Sigmoid colon (tissue), 7 donors: ENCODE results near the gene CDK5R1. TPM values are rescaled to one million over a fixed set of nuclear protein-coding genes. Genes with fewer than 3 reads are reported as not detected.

Experiments used
- DNase-seq: peaks from one replicate; pipeline ENCODE4 v3.0.0-alpha.2; 2019
- H3K27ac ChIP-seq, 4 donors: fragments of 200-600 bp; sonication (generic); one replicate each; pipeline ENCODE4 v1.5.1; 2016 to 2019; ENCODE audit warnings: mild to moderate bottlenecking in 1 of 4
- H3K27me3 ChIP-seq, 3 donors: fragments of 200-600 bp; sonication (generic); one replicate each; pipeline ENCODE4 v1.5.1; 2019; ENCODE audit warnings: mild to moderate bottlenecking in 1 of 3
- H3K36me3 ChIP-seq, 4 donors: fragments of 200-600 bp; sonication (generic); one replicate each; pipeline ENCODE4 v1.5.1; 2016 to 2019
- H3K4me1 ChIP-seq, 4 donors: fragments of 200-600 bp; sonication (generic); one replicate each; pipeline ENCODE4 v1.5.1; 2017 to 2019
- H3K4me3 ChIP-seq, 4 donors: fragments of 200-600 bp; sonication (generic); one replicate each; pipeline ENCODE4 v1.5.1; 2017 to 2019; ENCODE audit warnings: mild to moderate bottlenecking in 2 of 4, moderate library complexity in 1 of 4
- H3K9me3 ChIP-seq, 4 donors: fragments of 200-600 bp in 3 of 4; sonication (generic) in 3 of 4; one replicate each; pipeline versions ENCODE4 v1.5.1 to v1.6.1; 2013 to 2019
- CTCF ChIP-seq, 4 experiments: fragments of 450-650 bp in 3 of 4; fragments of 200-600 bp in 1 of 4; IDR thresholded peaks; one replicate each; pipeline ENCODE4 v1.5.1; 2016 to 2019; ENCODE audit warnings: antibody characterized with exemption in 4 of 4, mild to moderate bottlenecking in 3 of 4, moderate library complexity in 2 of 4
- EP300 ChIP-seq, 4 donors: sonication (generic); formaldehyde crosslinking; IDR thresholded peaks; one replicate each; pipeline ENCODE4 v1.6.1; 2017; ENCODE audit warnings: antibody characterized with exemption in 4 of 4
- POLR2A ChIP-seq, 2 donors: fragments of 450-650 bp; IDR thresholded peaks; one replicate each; pipeline ENCODE4 v1.6.1; 2016; ENCODE audit warnings: antibody characterized with exemption in 2 of 2, mild to moderate bottlenecking in 2 of 2, moderate library complexity in 2 of 2
- POLR2AphosphoS5 ChIP-seq, 4 donors: sonication (generic); formaldehyde crosslinking; IDR thresholded peaks; one replicate each; pipeline ENCODE4 v1.6.1; 2017; ENCODE audit warnings: antibody characterized with exemption in 4 of 4
- WGBS, 2 donors: extraction: QIAGEN DNeasy Blood & Tissue Kit; methylation state at CpG; one replicate each; pipeline ENCODE4 v1.1.7; 2013; 5-methylcytosine and 5-hydroxymethylcytosine counted together
- intact Hi-C: fragments of 100-400 bp; cut with DNase I; formaldehyde crosslinking; loops from one replicate; pipeline ENCODE4 v1.15.1; 2023
- polyA plus RNA-seq, 3 donors: library from polyadenylated mRNA; stranded (reverse); fragments of 200-250 nt; gene quantifications; one replicate each; pipeline ENCODE4 v1.2.3, GENCODE V29; 2013
- total RNA-seq, 4 donors: library from RNA; depleted of rRNA; stranded (reverse); fragments of >200 nt; gene quantifications; one replicate each; pipeline ENCODE4 v1.1.0, GENCODE V29; 2016
- donor health status: healthy with polysubstance abuse.
- donor health status: Bipolar disorder and iron deficiency.
- donor health status: healthy.

CDK5R1 gene
- total and polyA plus RNA-seq, 7 donors: under 0.01 to 3.8 (median 1.1) TPM

GRCh38 chr17:32475258-32475657 is 11.5 kb upstream of the CDK5R1 start:
- Histone ChIP-seq H3K27ac (no peak overlapping the region), H3K27me3 (no peaks in the 10 kb centered on the region), H3K4me3 (no peak overlapping the region), H3K9me3 (no peaks in the 10 kb centered on the region), H3K4me1 (no peaks in the 10 kb centered on the region), H3K36me3 (peaks cover 32 to 100% (median 75%) of the 10 kb centered on the region in 4 donors)
- intact Hi-C loops: no loop called here
- 88 to 92% methylated on average over 3 of the region's 3 CpGs for WGBS, 2 donors
- TF ChIP-seq POLR2AphosphoS5 (IDR thresholded peaks at IDR 0.05) (no peak), POLR2A (IDR thresholded peaks at IDR 0.05) (no peak)
- no peak for DNase-seq

- H3K27ac ChIP-seq: no peak overlapping the region
- peaks cover 35 to 99% (median 76%) of the 10 kb centered on the region in 4 donors for H3K36me3 ChIP-seq
- H3K9me3 ChIP-seq: no peaks in the 10 kb centered on the region
- no peak for DNase-seq
- no peak overlapping the region for H3K4me3 ChIP-seq
- WGBS, 2 donors: 92 to 95% methylated on average over 8 of the region's 8 CpGs
- H3K4me1 ChIP-seq: no peaks in the 10 kb centered on the region
- intact Hi-C loops: no loop called here
- no peaks in the 10 kb centered on the region for H3K27me3 ChIP-seq
- TF ChIP-seq POLR2AphosphoS5 (IDR thresholded peaks at IDR 0.05) (no peak), CTCF (IDR thresholded peaks at IDR 0.05) (no peak), EP300 (IDR thresholded peaks at IDR 0.05) (no peak), POLR2A (IDR thresholded peaks at IDR 0.05) (no peak)
These were observed 9.6 kb upstream of the CDK5R1 start for GRCh38 chr17:32477220-32477619.

- intact Hi-C loops: no loop called here
- no peak overlapping the region for H3K27ac ChIP-seq
- no peaks in the 10 kb centered on the region for H3K27me3 ChIP-seq
- H3K9me3 ChIP-seq: no peaks in the 10 kb centered on the region
- no peak for DNase-seq
- no peak for TF ChIP-seq CTCF (IDR thresholded peaks at IDR 0.05)
- WGBS, 2 donors: 93% methylated on average over 5 of the region's 5 CpGs
- H3K4me3 ChIP-seq: no peak overlapping the region
- peaks cover 35 to 80% (median 66%) of the 10 kb centered on the region in 4 donors for H3K36me3 ChIP-seq
- H3K4me1 ChIP-seq: peaks cover 0 to 11% (median 10%) of the 10 kb centered on the region in 4 donors
These were observed 7.6 kb upstream of the CDK5R1 start for GRCh38 chr17:32479074-32479617.

- H3K4me3 ChIP-seq: no peak overlapping the region
- peaks cover 31 to 59% (median 47%) of the 10 kb centered on the region in 4 donors for H3K36me3 ChIP-seq
- H3K4me1 ChIP-seq: peaks cover 0 to 19% (median 17%) of the 10 kb centered on the region in 4 donors
- no peak overlapping the region for H3K27ac ChIP-seq
- intact Hi-C loops: loop anchor here (10.0 kb wide), 1 partner anchor 394 kb away; the partner anchor contains the start of gene MYO1D
- DNase-seq: peak; percentile 40
- H3K9me3 ChIP-seq: no peaks in the 10 kb centered on the region
- 85 to 91% methylated on average over 8 of the region's 8 CpGs for WGBS, 2 donors
- TF ChIP-seq POLR2AphosphoS5 (IDR thresholded peaks at IDR 0.05): no peak
- TF ChIP-seq POLR2A (IDR thresholded peaks at IDR 0.05): no peak
- no peak for TF ChIP-seq CTCF (IDR thresholded peaks at IDR 0.05)
- no peak for TF ChIP-seq EP300 (IDR thresholded peaks at IDR 0.05)
- H3K27me3 ChIP-seq: no peaks in the 10 kb centered on the region
These were observed 5.6 kb upstream of the CDK5R1 start for GRCh38 chr17:32481193-32481592.

GRCh38 chr17:32482568-32483320 is 4.0 kb upstream of the CDK5R1 start:
- DNase-seq: peak; percentile 28
- H3K27ac ChIP-seq: peak overlapping the region; percentile 39 to 68 (median 52)
- TF ChIP-seq CTCF (IDR thresholded peaks at IDR 0.05): no peak
- no peak for TF ChIP-seq EP300 (IDR thresholded peaks at IDR 0.05)
- TF ChIP-seq POLR2AphosphoS5 (IDR thresholded peaks at IDR 0.05): no peak
- TF ChIP-seq POLR2A (IDR thresholded peaks at IDR 0.05): no peak
- WGBS, 2 donors: 73 to 78% methylated on average over 11 of the region's 11 CpGs
- no peak overlapping the region for H3K4me3 ChIP-seq
- no peaks in the 10 kb centered on the region for H3K9me3 ChIP-seq
- H3K36me3 ChIP-seq: peaks cover 18 to 44% (median 32%) of the 10 kb centered on the region in 4 donors
- intact Hi-C loops: loop anchor here (10.0 kb wide), 1 partner anchor 392 kb away; the partner anchor contains the start of gene MYO1D
- no peaks in the 10 kb centered on the region for H3K27me3 ChIP-seq
- H3K4me1 ChIP-seq: peaks cover 0 to 25% (median 24%) of the 10 kb centered on the region in 4 donors
